Diencephalon (tissue), 1 donor: ENCODE data around the gene IGHMBP2. TPM values are rescaled to one million over a fixed set of nuclear protein-coding genes. Genes with fewer than 3 reads are reported as not detected.

Experiments
- total RNA-seq: library from RNA; depleted of rRNA; stranded (reverse); fragments of >200 nt; gene quantifications from one replicate; pipeline ENCODE4 v1.2.3, GENCODE V29; 2014

IGHMBP2 gene
- total RNA-seq = 12.2 TPM

DNA sequence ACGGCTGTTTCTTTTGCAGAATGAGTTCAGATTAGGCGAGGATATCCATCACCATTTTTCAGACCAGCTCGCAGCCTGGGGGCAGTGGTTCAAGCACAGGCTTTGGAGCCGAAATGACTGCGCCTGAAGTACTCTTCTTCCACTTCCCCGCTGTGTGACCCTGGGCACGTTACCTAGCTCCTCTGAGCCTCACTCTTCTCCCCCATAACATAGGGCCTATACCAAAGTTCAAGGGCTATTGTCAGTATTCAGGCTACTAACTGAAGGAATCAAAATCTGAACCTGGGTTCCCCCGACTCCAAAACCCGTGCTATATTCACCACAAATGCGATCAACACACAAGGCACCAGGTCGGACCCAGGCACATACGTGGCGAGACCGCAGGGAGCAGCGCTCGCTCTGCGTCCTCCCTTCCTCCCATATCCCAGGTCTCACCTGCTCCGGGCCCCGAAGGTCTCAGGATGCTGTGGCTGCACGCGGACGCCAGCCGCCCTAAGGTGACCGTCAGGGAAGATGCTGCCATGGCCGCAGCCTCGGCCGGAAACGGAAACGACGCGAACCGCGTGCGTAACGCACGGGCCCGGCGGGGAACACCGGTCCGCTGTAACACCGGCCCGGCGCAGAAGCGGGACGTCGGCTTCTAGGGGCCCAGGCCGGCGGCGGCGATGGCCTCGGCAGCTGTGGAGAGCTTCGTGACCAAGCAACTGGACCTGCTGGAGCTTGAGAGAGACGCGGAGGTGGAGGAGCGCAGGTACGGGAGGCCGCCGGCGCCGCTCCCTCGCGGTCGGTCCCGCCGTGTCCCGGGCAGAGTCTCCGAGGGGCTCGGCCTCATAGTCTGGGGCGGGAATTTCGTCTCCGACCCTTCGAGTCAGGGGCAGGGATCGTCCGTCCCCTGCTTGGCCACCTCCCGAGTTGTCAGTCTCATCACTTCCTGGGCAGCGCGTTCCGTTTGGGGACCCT, at the start of gene IGHMBP2, which contains the start of gene MRPL21:
Gene IGHMBP2, plus strand, starts transcription at position 604 of the 960 bp plus-strand sequence. Its CDS starts 62 bp downstream, at position 666.
Gene MRPL21, minus strand, starts transcription at position 545 of the 960 bp plus-strand sequence. Its CDS starts 22 bp downstream, at position 523.

DNA sequence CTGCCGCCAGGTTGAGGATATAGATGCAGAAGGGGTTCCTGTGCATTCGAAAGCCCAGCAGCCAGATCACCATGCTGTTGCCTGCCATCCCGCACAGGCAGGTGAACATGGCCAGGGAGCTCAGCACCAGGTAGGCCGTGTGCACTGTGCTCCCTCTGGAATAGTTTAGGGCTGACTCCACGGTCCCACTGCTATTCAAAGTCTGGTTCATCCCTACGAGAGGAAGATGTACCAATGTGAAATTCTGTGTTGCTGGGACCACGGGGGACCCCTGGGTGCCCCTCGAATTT, 77.0 kb downstream of the IGHMBP2 start, which contains the start of gene MRGPRD:
Gene MRGPRD, minus strand, starts transcription at position 211 of the 290 bp plus-strand sequence. Its CDS starts 0 bp downstream, at position 211.

Other genes starting within 250 kb of the IGHMBP2 start
- gene GAL, start 219.3 kb upstream of the IGHMBP2 start, total RNA-seq = 1.8 TPM
- 1.8 TPM for gene TESMIN, start 152.4 kb upstream of the IGHMBP2 start, total RNA-seq
- gene CPT1A, start 62.0 kb upstream of the IGHMBP2 start, total RNA-seq = 13.6 TPM
- 38.8 TPM for gene MRPL21, start 59 bp upstream of the IGHMBP2 start, total RNA-seq
- gene MRGPRD, start 77.1 kb downstream of the IGHMBP2 start, total RNA-seq = not detected
- 0.92 TPM for gene MRGPRF, start 109.4 kb downstream of the IGHMBP2 start, total RNA-seq
- 10.4 TPM for gene TPCN2, start 145.0 kb downstream of the IGHMBP2 start, total RNA-seq